NCI-H146 (cell line): Measurements from ENCODE around the gene HOXC13.

ENCODE experiments used
- DNase-seq: peaks from one replicate; lab custom pipeline; 2025; lab: John Stamatoyannopoulos, UW

The HOXC13 gene, protein sequence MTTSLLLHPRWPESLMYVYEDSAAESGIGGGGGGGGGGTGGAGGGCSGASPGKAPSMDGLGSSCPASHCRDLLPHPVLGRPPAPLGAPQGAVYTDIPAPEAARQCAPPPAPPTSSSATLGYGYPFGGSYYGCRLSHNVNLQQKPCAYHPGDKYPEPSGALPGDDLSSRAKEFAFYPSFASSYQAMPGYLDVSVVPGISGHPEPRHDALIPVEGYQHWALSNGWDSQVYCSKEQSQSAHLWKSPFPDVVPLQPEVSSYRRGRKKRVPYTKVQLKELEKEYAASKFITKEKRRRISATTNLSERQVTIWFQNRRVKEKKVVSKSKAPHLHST

DNA sequence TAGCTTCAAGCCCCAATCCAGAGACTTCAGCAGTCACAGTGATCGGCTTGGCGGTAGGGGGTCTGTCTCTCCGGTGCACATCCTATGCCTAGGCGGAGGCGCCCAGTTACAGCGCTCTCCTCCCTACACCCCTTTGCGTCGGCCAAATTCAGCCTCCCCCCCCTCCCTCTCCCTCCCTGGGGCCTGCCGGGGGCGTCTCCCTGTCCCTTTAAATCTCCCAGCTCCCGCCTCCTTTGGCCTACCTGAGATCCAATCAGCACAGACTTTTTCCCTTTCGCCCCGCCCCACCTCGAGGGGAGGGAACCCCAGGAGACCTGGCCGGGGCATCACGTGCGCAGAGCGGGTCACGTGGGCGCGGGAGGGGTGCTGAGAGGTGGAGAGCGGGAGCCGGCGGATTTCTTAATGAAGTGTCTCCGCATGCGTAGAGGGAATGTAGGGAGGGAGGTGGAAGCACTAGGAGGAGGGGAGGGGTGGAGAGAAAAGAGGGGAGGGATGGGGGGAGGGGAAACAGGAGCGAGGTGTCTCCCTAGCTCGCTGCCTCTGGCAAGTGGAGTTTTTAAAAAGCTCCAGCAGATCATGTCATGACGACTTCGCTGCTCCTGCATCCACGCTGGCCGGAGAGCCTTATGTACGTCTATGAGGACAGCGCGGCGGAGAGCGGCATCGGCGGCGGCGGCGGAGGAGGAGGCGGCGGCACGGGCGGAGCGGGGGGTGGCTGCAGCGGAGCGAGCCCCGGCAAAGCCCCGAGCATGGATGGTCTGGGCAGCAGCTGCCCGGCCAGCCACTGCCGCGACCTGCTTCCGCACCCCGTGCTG, at the start of gene HOXC13:
TSS of gene HOXC13 (plus strand) at position 506 of the 815 bp plus-strand sequence. CDS start at position 582, 76 bp downstream.
- DNase-seq, result peak; percentile 21

DNA sequence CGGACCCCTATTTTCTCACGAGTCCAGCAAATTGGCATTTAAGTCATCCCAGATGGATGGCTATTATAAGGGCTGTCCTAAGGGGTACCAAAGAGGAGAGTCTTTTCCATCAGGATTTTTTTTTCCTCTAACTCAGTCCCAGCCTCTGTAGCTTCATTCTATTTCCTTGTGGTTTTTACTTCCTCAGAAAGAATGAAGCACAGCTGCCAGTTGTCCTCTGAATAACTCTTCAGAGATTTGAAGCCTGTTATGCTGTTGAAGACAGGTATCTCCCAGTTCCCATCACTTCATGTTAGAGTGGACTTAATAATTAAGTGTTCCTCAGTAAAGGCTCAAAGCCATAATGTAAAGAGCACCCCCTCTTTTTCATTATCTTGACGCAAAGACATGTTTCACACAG, 48.5 kb upstream of the HOXC13 start:
- DNase-seq, result no peak

DNA sequence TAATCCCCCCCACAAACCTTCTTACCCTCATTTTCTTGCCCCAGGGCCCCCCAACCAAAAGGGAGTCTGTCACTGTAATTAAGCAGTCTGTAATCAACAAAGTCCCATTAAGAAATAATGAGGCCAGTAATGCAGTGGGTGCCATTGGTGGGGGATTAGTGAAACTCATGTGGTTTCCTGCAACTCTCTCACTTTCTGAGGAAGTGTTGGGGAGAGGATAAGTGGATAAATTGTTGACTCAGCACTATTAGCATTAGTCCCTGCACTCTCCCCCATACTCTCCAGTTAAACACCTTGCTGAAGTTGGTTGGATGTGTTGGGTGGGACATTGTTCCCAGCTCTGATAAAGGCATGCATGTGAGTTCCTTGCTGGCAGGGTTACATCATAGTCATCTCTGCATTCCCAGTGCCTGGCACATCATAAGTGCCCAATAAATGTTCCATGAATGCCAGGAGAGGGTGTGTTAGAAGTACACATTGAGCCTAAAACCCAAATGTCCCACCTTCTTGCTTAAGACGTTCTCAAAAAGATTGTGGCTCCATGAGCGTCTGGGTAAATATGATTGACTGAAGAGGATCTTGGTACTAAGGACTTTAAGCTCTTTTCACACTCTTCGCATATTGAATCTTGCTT, 45.8 kb upstream of the HOXC13 start:
- DNase-seq, result no peak

DNA sequence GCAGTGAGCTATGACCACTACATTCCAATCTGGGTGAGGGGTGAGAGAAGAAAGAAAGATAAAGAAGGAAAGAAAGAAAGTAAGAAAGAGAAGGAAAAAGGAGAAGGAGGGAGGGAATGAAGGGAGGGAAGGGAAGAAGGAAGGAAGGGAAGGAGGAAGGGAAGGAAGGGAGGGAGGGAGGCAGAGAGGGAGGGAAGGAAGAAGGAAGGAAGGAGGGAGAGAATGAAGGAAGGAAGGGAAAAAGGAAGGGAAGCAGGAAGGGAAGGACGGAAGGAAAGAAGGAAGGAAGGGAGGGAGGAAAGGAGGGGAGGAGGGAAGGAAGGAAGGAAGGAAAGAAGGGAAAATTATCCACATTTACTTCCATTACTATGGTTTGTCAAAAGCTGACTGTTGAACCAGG, 39.4 kb upstream of the HOXC13 start:
- no peak for DNase-seq

DNA sequence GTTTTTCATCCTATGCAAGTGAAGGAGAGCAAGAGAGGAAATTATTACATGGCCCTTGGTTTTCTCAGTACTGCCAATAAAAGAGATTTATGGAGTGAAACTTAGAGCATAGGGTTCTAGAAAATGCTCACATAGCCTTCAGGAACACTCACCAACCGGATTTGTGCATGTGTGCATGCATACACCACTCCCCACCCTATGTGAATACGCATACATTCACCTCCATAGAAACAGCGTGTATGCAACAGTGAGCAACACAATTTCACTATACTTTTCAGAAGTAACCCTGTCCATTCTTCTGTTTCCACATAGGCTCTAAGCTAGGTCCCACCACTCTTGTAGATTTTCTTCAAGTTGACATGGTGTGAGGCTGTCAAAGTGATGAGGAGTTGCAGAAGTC, 31.5 kb upstream of the HOXC13 start:
- no peak for DNase-seq

DNA sequence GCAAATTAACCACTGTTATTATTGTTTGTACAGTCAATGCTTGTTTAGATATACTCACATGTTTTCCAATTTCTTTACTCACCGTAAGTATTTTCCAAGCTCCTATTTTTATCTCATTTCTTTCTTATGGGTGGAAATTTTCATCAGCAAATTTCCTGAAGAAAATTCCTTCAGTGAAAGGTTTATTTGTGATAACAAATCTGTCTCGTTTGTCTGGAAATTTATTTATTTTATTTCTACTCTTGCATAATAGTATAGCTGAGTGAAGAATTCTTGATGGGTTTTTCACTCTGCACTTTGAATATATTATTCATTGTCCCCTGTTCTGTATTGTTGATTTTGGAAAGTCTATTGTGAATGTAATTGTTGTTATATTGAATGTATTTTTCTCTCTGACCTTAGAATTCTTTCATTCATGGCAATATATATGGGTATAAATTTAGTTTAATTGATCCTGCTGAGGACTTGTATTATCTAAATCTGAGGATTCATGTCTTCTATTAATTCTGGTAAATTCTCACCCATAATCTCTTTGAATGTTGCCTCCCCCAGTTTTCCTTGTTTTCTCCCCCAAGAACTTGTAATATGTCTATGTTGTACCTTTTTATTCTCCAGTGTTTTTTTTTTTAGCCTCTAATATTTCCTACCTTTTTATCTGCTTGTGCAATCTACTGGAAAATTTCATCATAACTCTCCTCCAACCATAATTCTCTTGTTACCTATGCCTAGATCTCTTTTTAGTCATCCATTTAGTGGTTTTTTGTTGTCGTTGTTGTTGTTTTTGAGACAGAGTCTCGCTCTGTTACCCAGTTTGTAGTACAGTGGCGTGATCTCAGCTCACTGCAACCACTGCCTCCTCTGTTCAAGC, 21.6 kb upstream of the HOXC13 start:
- no peak for DNase-seq

DNA sequence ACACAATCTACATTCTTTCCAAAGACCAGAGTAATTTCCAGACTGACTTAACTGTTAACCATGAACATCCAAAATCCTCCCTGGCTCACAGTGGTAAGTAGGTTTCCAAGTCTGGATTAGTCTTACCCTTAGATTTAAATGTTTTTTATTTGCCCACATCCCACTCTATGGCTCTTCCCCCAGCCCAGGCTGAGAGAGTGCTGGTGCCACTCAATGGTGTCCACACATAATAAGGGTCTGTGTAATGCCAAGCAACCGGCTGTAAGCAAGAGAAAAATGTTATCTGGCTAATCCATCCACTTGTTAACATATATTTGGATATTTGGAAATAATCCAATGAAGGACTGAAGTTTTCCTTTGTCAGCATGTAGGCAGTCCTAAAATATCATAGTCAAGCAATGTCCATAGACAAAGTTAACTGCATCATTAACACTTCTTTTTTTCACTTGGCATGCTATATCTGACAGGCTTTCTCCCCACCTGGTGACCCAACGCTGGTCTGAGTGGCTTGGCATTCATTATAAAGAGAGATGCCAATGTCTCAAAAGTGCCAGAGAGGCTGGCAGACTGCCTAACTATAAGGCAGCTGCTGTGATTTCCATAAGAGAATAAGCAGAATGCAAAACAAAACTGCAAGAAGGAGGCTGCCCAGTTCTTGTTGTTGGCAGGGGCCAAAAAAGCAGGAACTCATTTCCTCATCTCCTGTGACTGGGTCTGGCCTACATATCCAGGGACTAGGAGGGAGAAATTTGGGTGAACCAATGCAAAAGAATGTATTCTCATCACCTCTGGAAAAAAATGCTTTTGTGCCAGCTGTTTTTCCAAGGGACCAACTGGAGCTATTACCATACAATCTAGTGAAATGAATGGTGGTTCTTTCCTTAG, 13.9 kb upstream of the HOXC13 start:
- DNase-seq, result no peak

DNA sequence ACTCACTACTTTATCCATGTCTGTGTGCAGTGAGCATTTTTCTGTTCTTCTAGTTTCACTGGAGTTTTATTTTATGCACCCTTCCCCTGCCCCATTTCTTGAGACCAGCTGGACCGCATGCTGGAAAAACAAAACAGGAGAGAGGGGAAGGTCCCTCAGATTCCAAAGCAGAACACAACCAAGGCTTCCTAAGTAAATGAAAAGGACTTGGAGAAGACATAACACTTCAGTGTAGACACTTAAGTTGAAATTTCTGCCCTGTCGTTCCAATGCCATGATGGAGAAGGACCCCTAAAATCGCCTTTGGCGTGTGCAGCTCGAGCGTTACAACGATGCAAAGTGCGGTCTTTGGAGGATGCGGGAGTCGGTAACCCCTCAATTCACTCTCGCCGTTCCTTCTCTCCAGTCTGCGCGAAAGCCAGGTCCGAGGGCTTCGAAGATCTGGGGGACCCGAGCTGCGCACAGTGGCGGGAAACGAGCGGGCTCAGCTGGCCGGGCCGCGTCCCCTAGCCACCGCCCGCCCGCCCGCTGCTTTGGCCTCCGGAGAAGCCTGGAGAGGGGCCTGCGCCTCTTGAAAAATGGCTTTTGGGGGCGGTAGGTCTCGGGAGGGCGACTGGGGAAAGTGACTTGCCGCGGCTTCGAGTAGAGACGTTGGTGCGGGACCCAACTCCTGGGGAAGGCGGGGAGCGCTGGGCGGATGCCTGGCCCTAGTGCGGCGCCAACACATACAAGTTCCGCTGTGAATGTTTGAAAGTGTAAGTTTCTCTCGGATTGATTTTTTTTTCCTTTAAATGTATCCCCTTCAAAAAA, 11.2 kb upstream of the HOXC13 start:
- DNase-seq, result no peak

DNA sequence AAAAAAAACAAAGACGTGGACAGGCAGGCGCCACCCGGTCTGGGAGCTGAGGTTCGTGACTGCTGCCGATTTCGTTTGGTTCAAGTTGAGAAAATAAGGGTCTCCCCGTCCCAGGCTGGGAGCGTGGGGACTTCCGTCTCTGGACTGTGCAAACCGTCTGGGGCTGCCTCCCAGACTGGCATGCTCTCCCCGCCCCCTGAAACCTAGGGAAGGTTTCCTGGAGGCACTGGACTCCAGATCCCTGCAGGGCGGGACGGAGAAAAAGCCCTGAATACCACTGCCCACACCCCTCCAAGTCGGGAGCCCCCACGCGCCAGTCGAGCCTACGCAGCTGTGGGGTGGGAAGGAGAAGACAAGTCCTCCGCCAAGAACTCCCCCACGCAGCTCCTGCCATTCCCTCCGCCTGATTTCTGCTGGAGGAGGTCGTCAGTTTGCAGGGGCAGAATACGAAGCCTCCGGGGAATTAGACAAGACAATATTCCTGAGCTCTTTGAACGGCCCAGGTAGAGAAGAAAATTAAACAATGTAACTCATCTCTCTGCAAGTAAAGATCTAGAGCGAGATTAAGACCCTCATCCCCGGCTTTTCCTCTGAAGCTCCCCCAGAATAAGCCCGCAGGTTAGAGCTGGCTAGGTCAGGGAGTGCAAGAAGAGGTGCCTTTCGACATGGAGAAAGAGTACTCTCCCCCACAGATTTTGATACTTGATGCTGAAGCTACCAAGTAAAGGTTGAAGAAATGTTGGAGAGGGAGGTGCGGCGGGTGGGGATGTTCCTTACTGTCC, 10.4 kb upstream of the HOXC13 start:
- DNase-seq, result no peak

DNA sequence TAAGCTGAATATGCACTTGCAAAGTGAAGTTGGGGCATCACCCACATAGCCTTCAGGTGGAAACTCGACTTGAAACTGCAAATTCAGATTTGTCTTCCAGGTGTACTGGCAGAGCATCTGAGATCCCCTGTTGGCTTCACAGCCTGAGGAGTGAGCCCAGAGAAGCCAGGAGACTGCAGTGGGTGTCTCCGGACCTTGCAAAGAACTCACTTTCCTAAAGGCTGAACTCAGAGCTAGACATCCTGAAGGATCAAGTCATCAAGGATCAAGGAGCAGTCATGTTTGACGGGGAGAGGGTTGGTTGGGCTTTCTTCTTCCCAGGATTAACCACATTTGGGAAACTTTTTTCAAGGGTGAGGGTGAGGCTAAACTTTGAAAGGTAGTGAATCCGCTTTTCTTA, 9.1 kb upstream of the HOXC13 start:
- no peak for DNase-seq

DNA sequence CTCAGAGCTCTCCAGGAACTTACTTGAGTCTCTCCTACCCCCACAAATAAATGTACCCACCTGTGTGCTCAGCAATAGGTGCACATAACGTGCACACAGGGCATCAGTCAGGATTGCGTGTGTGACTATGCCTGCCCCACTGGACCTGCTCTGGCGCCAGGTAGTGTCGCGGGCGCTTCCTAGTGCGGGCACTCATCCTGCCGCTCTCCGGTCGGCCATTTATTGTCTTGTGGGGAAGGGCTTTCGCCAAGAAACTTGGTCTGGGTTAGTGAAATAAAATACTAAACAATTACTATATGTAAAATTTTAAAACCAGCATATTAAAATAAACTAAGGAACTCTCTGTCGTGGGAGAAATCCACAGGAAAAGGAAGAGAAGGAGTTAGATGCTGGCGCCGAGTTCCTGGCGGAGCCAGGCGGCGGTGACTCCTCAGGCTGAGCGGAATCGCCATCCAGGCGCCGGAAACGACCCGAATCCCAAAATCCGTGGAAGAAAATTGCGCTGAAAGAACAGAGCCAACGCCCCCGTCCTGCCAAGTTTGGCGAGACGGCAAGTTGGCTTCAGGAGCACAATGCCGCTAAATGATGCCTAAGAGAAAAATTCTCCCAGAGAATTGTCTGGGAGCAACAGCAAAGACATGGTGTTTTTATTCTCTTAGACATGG, 7.9 kb upstream of the HOXC13 start:
- DNase-seq, result no peak

DNA sequence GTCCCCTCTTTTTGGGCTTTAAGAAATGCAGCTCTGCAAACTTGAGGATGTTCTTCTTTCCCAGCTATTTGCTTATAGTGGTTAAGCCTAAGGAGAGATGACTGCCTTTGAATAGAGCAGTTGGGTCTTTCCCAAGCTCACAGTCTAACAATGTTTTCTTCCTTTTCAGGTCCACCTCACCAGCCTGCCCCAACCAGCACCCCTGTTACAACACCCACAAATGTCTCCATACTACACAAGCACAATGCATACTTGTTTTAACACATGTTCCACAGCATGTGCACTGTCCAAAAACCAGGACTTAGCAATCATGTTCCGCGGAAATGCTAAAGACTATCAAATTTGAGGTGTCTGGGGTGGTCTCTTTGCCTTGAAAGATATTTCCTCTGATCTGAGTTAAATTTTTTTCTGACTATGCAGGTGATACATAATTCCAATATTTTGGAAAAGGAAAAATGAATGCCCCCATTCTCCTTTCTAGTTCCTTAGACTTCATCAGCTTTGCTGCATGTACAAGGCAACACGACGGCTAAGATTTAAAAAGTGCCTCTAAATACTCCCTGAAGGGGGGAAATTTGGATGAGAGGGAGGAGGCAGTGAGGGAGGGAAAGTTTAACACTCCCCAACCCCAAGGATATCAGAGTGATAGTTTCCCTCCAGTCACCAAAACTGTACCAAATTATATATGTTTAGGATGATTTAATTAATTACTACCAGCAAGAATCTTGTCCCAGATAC, 6.6 kb upstream of the HOXC13 start:
- DNase-seq, result no peak

DNA sequence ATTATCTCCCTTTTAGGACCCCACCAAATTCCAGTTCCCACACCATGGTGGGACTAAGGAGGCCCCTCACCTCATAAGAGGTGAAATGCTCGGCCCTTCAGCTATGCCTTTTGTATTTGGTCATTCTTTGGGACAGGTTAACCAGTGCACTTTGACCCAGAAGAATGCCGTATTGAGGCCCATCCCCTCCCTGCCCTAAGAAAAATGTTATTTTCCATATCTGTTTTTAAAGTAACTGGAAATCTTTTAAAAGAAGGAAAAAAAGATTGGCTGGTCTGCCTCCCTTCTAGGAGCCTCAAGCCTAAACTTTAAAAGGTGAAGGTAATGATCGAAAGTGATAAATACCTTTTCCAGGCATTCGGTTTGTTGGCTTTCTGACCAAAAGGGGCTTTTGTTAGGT, 5.7 kb upstream of the HOXC13 start:
- no peak for DNase-seq

DNA sequence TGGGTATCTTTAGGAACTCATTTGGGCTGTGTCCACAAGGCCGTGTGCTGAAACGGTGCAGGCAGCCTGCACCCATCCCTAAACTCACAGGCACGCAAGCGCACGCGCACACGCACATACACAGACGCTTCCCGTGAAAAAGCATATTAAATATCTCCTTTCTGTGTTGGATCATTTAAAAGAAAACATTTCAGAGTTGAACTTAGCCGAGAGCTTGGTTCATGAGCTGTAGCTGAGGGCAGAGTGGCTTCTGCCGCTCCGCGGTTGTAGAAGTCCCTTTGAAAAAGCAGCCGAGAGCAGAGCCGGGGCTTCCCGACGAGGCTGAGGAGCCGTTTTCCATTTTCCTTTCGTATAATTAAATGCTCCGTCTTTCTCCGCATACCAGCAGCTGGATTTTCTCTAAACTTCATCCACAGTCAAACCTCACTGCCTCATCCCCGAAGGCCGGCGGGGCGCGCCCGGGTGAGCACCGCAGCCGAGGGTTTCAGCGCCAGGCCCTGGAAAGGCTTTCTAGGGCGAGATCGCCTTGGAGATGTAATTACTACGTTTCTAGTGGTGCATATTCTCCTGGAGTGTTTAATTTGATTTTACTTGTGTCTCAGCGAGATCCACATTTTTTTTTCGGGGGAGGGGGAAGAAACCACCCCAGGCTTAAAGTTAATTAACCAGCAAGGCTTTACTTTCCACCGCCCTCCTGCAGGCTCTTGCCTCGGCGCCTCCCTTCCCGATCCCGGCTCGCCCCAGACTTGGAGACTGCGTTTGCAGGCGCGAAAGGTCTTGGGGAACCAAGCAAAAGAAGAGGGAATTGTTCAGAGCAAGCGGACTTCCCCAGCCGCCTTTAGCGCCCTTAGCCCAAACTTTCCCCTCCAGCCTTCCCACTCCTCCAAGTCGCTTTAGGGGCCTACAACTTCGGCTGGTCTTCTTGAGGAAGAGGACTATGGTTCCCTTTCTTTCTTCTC, 3.0 kb upstream of the HOXC13 start:
- no peak for DNase-seq

DNA sequence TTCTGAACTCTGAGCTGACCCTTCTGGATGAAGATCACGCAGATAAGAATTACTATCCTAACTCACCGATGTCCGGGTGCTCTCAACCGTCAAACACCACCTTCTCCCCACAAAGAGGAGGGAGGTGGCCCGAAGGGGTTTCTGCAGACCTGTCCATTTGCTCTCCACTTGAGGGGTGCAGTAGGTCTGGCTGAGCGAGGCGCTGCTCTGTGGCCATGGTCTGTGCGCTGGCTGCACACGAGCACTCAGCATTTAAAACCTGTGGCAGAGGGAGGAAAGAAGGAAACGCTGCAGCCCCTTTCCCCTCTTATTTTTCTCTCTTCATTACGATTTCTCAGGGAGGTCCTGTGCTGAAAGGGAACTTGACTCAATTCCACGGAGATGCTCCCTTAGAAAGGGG, 1.5 kb upstream of the HOXC13 start:
- no peak for DNase-seq

DNA sequence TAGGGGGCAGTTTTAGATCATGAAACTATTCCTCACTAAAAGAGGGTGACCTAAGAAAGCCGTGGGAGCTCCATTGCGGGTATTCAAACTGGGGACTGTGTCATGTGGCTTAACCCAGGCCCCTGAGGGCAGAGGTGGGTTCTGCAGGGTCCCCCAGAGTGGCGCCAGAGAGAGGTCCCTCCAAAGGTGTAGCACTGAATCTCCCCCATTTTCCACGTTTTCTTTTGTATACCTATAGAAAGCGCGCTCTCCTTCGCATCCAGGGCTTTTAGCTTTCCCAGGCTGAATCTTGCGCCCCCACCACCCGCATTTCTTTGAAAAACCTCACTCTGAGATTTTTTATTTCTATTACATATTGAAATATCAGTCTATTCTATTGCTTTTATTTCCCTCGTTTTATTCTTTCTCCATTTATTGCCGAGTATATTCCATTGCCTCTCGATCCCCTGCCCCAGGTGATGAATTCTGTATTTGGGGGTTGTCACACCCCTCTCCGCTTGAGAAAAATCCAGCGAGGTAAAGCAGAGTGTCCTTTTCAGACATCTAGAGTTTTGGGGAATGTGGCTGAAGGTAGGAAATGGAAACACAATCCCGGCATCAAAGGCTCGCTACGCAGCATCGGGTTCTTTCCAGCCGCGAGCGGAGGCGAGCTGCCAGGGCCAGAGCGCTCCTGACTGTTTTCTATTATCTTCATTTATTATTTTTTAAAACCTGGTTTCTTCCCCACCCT, 870 bp upstream of the HOXC13 start:
- DNase-seq, result no peak
